ENCODE data around the gene ITIH1.

The ITIH1 gene

DNA sequence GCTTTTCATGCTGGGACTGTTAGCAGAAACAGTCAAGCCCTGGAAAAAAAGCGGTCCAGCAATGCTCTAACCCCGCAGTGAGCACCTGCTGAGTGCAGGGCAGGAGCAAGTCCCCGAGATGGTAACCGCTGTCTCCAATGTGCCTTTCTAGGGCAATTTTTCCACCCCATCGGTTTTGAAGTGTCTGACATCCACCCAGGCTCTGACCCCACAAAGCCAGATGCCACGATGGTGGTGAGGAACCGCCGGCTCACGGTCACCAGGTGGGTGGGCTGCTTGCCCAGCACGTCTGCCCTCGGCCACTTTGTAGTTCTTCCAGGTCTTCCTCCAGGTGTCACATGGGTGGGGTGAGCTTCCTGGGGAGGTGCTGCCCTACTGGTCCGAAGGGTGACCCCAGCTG lies 14.0 kb downstream of the ITIH1 start:
- no peak for DNase-seq

- DNase-seq: no peak
Measured at GRCh38 chr3:52791928-52792327, 14.5 kb downstream of the ITIH1 start.

DNA sequence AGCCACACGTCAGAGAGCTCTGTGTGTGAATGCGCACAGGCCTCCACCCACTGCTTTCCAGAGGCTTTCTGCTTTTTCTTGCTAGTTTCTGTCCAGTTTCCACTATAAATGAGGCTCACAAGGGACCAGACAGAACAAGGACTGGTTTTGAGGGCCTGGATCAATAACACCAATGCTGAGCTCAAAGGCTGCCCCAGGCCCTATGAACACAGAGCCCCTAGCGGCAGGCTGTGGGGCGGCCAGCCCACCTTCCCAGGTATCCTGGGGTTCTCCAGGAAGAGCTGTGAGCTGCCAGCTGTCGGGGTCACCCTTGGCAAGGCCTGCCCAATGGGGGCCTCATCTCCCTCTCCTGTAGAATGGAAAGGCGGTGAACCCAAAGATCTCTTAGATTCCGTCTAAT lies 15.0 kb downstream of the ITIH1 start:
- no peak for DNase-seq

DNA sequence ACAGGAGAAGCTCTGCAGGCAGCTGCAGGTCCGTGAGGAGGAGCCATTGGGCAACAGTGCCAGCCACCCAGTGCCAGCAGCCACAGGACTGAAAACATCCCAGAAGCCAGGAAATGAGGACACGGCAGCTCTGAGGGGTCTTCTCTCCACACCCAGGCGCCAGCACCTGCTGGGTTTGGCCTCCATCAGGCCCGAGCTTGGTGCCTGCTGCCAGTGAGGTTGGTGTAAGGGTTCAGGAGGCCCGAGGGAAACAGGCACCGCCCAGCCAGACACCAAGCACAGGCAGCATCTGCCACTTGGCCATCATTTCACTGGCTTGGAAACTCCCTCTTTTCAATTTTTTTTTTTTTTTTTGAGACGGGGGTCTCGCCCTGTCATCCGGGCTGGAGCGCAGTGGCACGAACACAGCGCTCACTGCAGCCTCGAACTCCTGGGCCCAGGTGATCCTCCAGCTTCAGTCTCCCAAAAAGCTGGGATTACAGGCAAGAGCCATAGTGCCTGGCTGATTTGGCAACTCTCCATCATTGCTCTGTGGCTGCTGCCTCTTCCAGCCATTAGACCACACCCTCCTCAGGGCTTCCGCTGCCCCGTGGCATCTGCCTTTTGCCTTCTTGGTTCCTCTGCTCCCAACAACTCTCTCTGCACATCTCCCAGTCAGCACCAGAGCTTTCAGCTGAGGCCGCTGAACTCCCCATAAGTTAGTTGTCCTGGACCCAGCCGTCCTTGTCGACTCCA lies 15.7 kb downstream of the ITIH1 start:
- DNase-seq: peak; percentile 52

- DNase-seq: no peak
Measured at GRCh38 chr3:52793702-52794611, 16.6 kb downstream of the ITIH1 start.

- DNase-seq: no peak
Measured at GRCh38 chr3:52794612-52795099, 17.3 kb downstream of the ITIH1 start, which contains the start of gene ITIH3. ITIH3 (plus strand) TSS chr3:52794796; CDS start chr3:52794804, 8 bp downstream.

DNA sequence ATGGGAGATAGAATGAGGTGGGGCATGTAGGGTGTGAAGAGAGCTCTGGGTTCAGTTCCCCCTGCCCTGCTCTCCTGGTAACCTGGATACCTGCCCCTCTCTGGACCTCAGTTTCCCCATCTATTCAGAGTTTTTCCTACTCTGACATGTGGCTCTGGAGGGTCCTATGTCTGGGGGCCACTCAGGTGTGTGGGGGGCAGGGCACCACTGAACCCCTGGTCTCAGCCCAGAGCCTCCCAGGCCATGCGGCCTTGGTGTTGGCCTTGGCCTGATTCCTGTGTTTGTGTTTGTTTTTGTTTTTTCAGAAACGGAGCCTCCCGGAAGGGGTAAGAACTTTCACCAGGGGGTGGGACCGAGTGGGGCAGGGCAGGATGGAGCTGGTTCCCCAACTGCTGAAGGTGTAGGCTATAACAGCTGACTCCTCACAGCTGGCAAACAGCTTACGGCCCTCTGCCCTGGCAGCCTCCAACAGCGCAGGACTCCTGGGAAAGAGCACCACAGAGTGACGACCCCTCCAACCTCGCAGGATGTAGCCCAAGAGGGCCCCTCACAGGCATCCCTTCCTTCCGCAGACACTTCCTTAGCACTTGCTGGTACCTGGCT lies 18.0 kb downstream of the ITIH1 start:
- DNase-seq: no peak

DNA sequence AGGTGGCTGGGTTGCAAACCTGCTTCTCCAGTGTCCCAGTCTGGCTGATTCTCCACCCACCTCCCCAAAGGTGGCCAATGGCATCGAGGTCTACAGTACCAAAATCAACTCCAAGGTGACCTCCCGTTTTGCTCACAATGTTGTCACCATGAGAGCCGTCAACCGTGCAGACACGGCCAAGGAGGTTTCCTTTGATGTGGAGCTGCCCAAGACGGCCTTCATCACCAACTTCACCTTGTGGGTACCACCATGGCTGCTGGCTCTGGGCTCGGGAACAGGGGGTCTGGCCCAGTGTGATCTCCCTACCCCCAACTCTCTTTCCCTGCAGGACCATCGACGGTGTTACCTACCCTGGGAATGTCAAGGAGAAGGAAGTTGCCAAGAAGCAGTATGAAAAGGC lies 19.0 kb downstream of the ITIH1 start:
- DNase-seq: no peak

DNA sequence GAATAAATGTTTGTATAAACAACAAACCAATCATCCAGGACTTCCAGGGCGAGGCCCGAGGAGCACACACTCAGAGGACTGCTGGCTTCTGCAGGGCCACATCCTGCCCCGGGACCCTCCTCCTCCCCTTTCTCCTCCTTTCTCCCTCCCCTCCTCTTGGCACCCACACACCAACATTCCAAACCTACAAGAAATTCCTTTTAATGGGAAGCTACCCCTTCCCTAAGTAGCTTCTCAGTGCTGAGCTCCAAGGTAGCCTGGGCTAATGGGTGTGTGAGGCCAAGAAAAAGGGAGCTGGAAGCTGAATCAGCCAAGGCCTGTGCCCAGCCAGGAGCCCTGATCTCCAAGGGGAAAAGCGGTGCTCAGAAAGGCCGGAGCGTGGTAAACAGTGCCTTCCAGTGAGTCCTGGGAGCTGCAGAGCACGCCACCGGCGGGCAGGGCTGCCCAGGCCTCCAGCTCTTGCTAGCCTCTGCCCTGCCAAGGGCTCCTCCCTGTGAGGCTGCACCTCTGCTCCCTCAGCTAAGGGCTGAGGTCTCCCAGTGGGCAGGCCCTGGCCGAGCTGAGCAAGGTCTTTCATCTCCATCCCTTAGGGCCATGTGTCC lies 21.1 kb downstream of the ITIH1 start:
- no peak for DNase-seq

DNA sequence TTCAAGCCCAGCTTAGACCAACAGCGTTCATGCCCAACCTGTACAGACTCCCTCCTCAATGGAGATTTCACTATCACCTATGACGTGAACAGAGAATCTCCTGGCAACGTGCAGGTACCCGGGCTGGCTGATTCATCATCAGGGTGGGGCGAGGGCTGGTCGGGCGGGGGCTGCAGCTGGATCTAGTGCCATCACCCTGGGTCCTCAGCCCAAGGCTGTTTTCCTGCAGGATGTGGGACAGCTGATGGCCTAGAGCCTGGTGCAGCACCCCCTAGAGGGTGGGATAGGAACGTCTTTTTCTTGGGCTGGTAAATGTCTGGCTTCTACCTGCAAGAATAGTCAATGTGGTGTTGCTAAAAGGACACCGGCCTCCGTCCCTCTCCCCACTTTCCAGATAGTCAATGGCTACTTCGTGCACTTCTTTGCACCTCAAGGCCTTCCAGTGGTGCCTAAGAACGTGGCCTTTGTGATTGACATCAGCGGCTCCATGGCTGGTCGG lies 21.6 kb downstream of the ITIH1 start:
- no peak for DNase-seq

- no peak for DNase-seq
Measured at GRCh38 chr3:52800079-52800478, 22.7 kb downstream of the ITIH1 start.

DNA sequence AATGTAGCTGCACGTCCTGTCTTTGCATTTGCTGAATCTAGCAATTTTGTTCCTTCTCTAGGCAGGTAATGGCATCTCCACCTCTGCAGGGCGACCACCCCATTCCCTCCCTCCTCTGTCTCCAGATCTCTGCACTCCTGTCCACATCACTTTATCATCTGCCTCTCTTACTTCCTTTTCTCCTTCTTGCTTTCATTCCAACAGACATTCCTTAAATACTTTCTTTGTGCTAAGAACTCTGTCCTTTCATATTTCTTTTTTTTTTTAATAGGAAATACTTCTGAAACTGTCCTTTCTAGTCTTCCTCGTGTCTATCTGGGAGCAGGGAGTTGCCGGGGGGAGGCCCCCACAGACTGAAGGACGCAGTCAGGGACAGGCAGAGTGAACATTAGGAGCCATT lies 24.4 kb downstream of the ITIH1 start:
- DNase-seq: no peak

DNA sequence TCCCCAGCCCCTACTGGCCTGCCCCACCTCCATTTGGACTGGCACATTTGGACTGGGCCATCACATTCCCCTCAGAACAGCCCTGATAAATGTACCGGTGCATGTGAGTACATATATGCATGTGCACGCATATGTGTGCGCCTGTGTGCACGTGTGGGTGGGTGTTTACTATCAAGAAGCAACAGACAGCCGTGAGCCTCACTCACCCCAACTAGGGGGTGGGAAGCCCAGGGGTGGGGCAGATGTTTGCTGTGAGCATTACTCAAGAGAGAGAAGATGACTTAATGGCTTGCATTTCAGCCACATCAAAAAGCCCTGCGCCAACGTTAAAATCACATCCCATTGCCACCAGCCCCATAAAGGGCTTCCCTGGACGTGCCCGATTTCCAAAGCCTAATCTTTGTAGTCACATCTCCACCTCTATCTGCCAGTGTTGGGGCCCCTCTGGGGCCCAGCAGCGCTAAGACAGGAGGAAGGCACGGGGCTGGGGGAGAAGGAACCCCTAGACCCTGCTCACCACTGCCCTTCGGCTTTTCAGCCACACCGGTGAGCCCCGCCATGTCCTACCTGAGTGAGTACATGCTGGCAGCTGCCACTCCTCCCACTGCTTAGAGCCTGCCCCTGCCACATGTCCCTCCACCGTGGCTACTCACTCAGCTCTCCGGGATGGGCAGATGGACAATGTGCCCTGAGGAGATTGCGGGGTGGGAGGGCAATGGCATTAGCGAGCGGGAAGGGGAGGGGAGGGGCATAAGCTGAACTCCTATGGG lies 28.1 kb downstream of the ITIH1 start:
- no peak for DNase-seq

- no peak for DNase-seq
Measured at GRCh38 chr3:52809149-52809548, 31.8 kb downstream of the ITIH1 start.

- DNase-seq: no peak
Measured at GRCh38 chr3:52809662-52810377, 32.4 kb downstream of the ITIH1 start.

DNA sequence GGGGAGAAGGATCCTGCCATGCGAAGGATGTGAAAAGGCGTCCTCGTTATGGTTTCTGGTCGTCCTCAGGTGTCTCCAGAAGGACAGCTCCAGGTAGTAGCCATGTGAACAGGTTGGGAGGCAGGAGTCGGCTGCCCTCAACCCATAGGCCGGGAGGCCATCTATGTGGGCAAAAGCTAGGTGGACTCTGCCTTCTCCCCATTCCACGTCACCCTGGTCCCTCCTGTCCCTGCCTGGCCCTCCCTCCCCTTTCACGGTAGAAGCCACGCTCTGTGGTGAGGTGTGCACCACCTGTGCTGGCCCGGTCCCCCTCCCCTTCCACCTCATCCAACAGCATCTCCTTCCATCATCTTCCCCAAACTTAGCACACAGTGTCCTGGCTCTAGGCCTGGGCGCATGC lies 33.5 kb downstream of the ITIH1 start:
- DNase-seq: no peak

DNA sequence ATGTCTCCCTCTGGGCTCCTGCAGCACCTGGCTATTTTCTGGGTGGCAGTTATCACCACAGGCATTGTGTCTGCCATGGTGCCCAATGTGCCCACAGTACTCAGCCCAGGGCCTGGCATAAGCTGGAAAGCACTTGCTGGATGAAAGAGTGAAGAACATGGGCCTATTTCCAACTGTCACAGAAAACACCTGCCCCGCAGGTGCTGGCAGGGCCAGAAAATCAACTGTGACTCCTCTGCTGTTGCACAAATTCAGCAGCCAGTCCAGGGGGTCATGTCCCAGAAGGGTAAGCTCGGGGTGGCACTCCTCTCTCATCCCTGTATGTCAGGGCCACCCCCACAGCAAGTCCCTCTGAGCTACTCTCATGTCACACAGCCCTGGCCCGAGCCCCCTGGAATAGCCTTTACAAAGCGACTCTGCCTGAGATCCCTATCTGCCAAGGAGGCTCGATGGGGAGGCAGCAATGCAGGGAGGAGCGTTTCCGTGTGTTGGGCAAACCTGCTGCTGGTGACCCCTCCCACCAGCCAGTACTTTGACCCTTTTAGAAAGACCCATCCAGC lies 34.1 kb downstream of the ITIH1 start:
- DNase-seq: no peak

- DNase-seq: no peak
Measured at GRCh38 chr3:52813810-52814209, 36.4 kb downstream of the ITIH1 start.

- no peak for DNase-seq
Measured at GRCh38 chr3:52816199-52816598, 38.8 kb downstream of the ITIH1 start.

GRCh38 chr3:52816654-52817053 lies 39.3 kb downstream of the ITIH1 start:
- DNase-seq: no peak

DNA sequence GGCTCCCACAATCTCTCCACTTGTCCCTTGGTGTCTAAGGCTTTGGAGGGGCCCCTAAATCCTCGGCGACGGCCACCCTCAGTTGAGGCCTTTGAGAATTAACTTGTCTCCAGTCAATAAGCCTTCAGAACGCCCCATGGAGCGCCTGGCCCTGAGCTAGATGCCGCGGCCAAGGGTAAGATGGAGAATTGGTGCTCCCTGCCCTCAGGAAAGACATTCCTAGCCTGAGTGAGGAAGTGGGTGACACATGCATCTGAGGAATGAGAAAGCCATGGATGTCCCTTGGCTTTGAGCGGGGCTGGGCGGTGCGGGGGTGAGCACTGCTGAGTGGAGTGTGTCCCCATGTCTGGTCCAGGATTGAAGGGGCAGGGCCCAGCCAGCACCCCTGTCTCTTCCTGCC lies 39.8 kb downstream of the ITIH1 start:
- no peak for DNase-seq

Data from NCI-H1694 (cell line).